HL-60 (cell line): ENCODE data around the gene MAP3K20.

Source experiments
- DNase-seq, 2 experiments: peaks; one replicate each; pipeline ENCODE4 v3.0.0-alpha.2; 2010 to 2020; ENCODE audit warnings: low read depth in 1 of 2, low spot score in 1 of 2
- H3K27ac ChIP-seq: fragments of 250-450 bp; sonication (Bioruptor Pico); replicated peaks from 2 replicates; pipeline ENCODE4 v1.5.1; 2020; ENCODE audit warnings: mild to moderate bottlenecking, moderate library complexity
- H3K27me3 ChIP-seq: fragments of 250-450 bp; sonication (Bioruptor Pico); 2 replicates; pipeline ENCODE4 v1.5.1; 2021; ENCODE audit warnings: mild to moderate bottlenecking, moderate library complexity; ENCODE audit not compliant: insufficient read depth, poor library complexity, severe bottlenecking
- H3K4me3 ChIP-seq: replicated peaks from 2 replicates; pipeline ENCODE4 v1.5.1; 2011; ENCODE audit warnings: mild to moderate bottlenecking, control low read depth, low read length; ENCODE audit not compliant: insufficient read depth
- CTCF ChIP-seq: IDR thresholded peaks from one replicate; pipeline ENCODE4 v1.5.1; 2011; ENCODE audit warnings: low read length, control low read depth, inconsistent platforms; ENCODE audit not compliant: insufficient read depth
- GABPA ChIP-seq: IDR thresholded peaks from 2 replicates; pipeline ENCODE4 v1.6.1; 2012; ENCODE audit warnings: low read depth
- POLR2AphosphoS5 ChIP-seq: IDR thresholded peaks from 2 replicates; pipeline ENCODE4 v1.6.1; 2012; ENCODE audit warnings: low read depth
- REST ChIP-seq: IDR thresholded peaks from 2 replicates; pipeline ENCODE4 v1.6.1; 2012; ENCODE audit warnings: low read depth; ENCODE audit not compliant: insufficient replicate concordance
- SPI1 ChIP-seq: IDR thresholded peaks from 2 replicates; pipeline ENCODE4 v1.6.1; 2012; ENCODE audit warnings: low read depth, mild to moderate bottlenecking, borderline replicate concordance

MAP3K20 gene

GRCh38 chr2:173232956-173233744, 157.5 kb downstream of the MAP3K20 start:
- TF ChIP-seq POLR2AphosphoS5 (no peak), GABPA (no peak), CTCF (no peak), REST (no peak), SPI1 (no peak)
- no peak for DNase-seq
- H3K27me3 ChIP-seq, result no peaks in the 10 kb centered on the region
- no peak overlapping the region for H3K27ac ChIP-seq
- no peak overlapping the region for H3K4me3 ChIP-seq

- TF ChIP-seq CTCF (no peak), SPI1 (no peak), REST (no peak), POLR2AphosphoS5 (no peak), GABPA (no peak)
- H3K4me3 ChIP-seq, result no peak overlapping the region
- no peak for DNase-seq
- no peaks in the 10 kb centered on the region for H3K27me3 ChIP-seq
- H3K27ac ChIP-seq, result no peak overlapping the region
Observed at GRCh38 chr2:173235947-173236803, 160.5 kb downstream of the MAP3K20 start.

GRCh38 chr2:173238385-173238784, 162.7 kb downstream of the MAP3K20 start:
- no peaks in the 10 kb centered on the region for H3K27me3 ChIP-seq
- no peak for DNase-seq
- H3K4me3 ChIP-seq, result no peak overlapping the region
- H3K27ac ChIP-seq, result no peak overlapping the region
- TF ChIP-seq SPI1 (no peak), CTCF (no peak), REST (no peak), GABPA (no peak)
